T-helper 9 cell (primary cell): Measurements from ENCODE around the gene DOCK4.
"Not testable (repeated sequence)": the region's sequence is repeated elsewhere in the genome, so short reads cannot be mapped to it uniquely, and the experiment has no call there.

Source experiments
- DNase-seq: peaks from one replicate; pipeline ENCODE4 v3.0.0-alpha.2; 2020

Gene DOCK4

GRCh38 chr7:111937163-111937562 is 269.0 kb downstream of the DOCK4 start:
- DNase-seq: no peak

GRCh38 chr7:111933609-111934008 is 272.6 kb downstream of the DOCK4 start:
- DNase-seq: no peak

- DNase-seq: no peak
Observed at GRCh38 chr7:111931958-111932357, 274.2 kb downstream of the DOCK4 start.

- DNase-seq: no peak
Observed at GRCh38 chr7:111931016-111931517, 275.1 kb downstream of the DOCK4 start.

GRCh38 chr7:111929264-111929663 is 276.9 kb downstream of the DOCK4 start:
- no peak for DNase-seq

- DNase-seq: no peak
Observed at GRCh38 chr7:111927353-111928019, 278.7 kb downstream of the DOCK4 start.

GRCh38 chr7:111920329-111920728 is 285.9 kb downstream of the DOCK4 start:
- no peak for DNase-seq

- DNase-seq: no peak
Observed at GRCh38 chr7:111919631-111920179, 286.5 kb downstream of the DOCK4 start.

GRCh38 chr7:111919164-111919563 is 287.0 kb downstream of the DOCK4 start:
- DNase-seq: no peak

- DNase-seq: no peak
Observed at GRCh38 chr7:111918461-111918860, 287.7 kb downstream of the DOCK4 start.

GRCh38 chr7:111917404-111917803 is 288.8 kb downstream of the DOCK4 start:
- not testable (repeated sequence) for DNase-seq

- no peak for DNase-seq
Observed at GRCh38 chr7:111914291-111914690, 291.9 kb downstream of the DOCK4 start.

GRCh38 chr7:111911166-111911961 is 294.8 kb downstream of the DOCK4 start:
- no peak for DNase-seq

- DNase-seq: no peak
Observed at GRCh38 chr7:111910656-111911055, 295.5 kb downstream of the DOCK4 start.

GRCh38 chr7:111908673-111909072 is 297.5 kb downstream of the DOCK4 start:
- DNase-seq: not testable (repeated sequence)

GRCh38 chr7:111903797-111904196 is 302.4 kb downstream of the DOCK4 start:
- no peak for DNase-seq

- DNase-seq: no peak
Observed at GRCh38 chr7:111903016-111903415, 303.2 kb downstream of the DOCK4 start.

- DNase-seq: no peak
Observed at GRCh38 chr7:111900283-111900682, 305.9 kb downstream of the DOCK4 start.

- no peak for DNase-seq
Observed at GRCh38 chr7:111895049-111895448, 311.1 kb downstream of the DOCK4 start.

GRCh38 chr7:111894518-111894917 is 311.7 kb downstream of the DOCK4 start:
- no peak for DNase-seq

GRCh38 chr7:111893190-111893589 is 313.0 kb downstream of the DOCK4 start:
- no peak for DNase-seq

- no peak for DNase-seq
Observed at GRCh38 chr7:111892588-111892987, 313.6 kb downstream of the DOCK4 start.

- no peak for DNase-seq
Observed at GRCh38 chr7:111887734-111888133, 318.5 kb downstream of the DOCK4 start.

- no peak for DNase-seq
Observed at GRCh38 chr7:111886233-111886632, 320.0 kb downstream of the DOCK4 start.
